ENCODE measurements around the gene MTO1. TPM values are rescaled to one million over a fixed set of nuclear protein-coding genes. Genes with fewer than 3 reads are reported as not detected.
A peak's percentile ranks its signal among the peaks of the same experiment; 100 is the strongest.

MTO1 gene, protein sequence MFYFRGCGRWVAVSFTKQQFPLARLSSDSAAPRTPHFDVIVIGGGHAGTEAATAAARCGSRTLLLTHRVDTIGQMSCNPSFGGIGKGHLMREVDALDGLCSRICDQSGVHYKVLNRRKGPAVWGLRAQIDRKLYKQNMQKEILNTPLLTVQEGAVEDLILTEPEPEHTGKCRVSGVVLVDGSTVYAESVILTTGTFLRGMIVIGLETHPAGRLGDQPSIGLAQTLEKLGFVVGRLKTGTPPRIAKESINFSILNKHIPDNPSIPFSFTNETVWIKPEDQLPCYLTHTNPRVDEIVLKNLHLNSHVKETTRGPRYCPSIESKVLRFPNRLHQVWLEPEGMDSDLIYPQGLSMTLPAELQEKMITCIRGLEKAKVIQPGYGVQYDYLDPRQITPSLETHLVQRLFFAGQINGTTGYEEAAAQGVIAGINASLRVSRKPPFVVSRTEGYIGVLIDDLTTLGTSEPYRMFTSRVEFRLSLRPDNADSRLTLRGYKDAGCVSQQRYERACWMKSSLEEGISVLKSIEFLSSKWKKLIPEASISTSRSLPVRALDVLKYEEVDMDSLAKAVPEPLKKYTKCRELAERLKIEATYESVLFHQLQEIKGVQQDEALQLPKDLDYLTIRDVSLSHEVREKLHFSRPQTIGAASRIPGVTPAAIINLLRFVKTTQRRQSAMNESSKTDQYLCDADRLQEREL
- 44.4 TPM for total RNA-seq (2013)
- polyA plus RNA-seq (10 to 100 TPM in 2 of 3 donors, 1 to 10 TPM in 1; 8.0 to 22.8 (median 14.4) TPM), polyA minus RNA-seq (26.0 and 26.5 TPM in 2 replicates), total RNA-seq (8.4 to 33.0 (median 22.0) reads per million in 11 experiments)

DNA sequence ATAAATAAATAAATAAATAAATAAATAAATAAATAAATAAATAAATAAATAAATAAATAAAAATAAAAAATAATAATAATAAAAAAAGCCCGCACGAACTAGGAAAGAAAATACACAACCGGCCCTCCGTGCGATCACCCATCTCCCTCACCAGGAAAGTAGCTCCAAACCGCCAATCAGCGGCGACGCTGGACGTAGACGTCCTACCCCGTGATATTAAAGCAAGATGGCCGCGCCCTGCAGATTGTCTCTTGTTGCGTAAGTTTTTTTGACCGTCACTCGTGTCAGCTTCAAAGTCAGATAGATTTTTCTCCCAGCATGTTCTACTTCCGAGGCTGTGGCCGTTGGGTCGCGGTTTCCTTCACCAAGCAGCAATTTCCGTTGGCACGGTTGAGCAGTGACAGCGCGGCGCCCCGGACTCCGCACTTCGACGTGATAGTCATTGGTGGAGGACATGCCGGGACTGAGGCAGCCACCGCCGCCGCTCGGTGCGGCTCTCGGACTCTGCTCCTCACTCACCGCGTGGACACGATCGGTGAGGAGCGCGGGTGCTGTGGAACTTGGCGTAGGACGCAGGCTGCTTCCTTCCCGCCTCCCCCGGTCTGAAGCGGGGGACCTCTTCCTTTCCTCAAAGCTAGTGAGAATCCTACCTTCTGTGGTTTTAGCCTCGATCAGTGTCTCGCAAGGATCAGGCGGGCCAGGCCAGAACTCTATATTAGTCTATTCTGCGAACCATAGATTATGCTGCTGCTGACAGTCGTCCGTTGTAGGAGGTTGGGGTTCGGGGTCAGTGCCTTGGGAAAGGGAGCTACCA, at the start of gene MTO1:
Gene MTO1, plus strand, starts transcription at position 201 of the 814 bp plus-strand sequence. Its CDS starts 118 bp downstream, at position 319.
- DNase-seq: peak; percentile 88 to 92 (median 90)
- TF ChIP-seq, protein P1, sequence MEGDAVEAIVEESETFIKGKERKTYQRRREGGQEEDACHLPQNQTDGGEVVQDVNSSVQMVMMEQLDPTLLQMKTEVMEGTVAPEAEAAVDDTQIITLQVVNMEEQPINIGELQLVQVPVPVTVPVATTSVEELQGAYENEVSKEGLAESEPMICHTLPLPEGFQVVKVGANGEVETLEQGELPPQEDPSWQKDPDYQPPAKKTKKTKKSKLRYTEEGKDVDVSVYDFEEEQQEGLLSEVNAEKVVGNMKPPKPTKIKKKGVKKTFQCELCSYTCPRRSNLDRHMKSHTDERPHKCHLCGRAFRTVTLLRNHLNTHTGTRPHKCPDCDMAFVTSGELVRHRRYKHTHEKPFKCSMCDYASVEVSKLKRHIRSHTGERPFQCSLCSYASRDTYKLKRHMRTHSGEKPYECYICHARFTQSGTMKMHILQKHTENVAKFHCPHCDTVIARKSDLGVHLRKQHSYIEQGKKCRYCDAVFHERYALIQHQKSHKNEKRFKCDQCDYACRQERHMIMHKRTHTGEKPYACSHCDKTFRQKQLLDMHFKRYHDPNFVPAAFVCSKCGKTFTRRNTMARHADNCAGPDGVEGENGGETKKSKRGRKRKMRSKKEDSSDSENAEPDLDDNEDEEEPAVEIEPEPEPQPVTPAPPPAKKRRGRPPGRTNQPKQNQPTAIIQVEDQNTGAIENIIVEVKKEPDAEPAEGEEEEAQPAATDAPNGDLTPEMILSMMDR (IDR thresholded peaks at IDR 0.05): no peak
- Histone ChIP-seq H3K27ac (ENCODE audit: low read depth in 1 of 2, low read length in 2 of 2) (peak within 1 kb of the TSS; percentile 97 to 100), H3K4me2 (replicated peaks; ENCODE audit: extremely low read depth, low read length, poor library complexity, severe bottlenecking) (peak within 1 kb of the TSS; percentile 95), H3K9me3 (replicated peaks in 1 of 2; ENCODE audit: control insufficient read depth in 1 of 2, insufficient read depth in 1 of 2, low read length in 2 of 2) (no peaks in the 10 kb centered on the region), H3K4me3 (replicated peaks in 1 of 3; ENCODE audit: low read depth in 2 of 3, low read length in 3 of 3) (peak within 1 kb of the TSS; percentile 70 to 97 (median 97)), H2AFZ (ENCODE audit: insufficient read depth, low read depth, low read length, poor library complexity, severe bottlenecking) (peak within 1 kb of the TSS; percentile 91), H3K36me3 (replicated peaks in 1 of 2; ENCODE audit: control insufficient read depth in 1 of 2, insufficient read depth in 2 of 2, low read length in 2 of 2) (peaks cover 7 to 14% of the 10 kb centered on the region in 2 donors), H3K79me2 (ENCODE audit: insufficient read depth, low read length) (peaks cover 84% of the 10 kb centered on the region), H3K4me1 (ENCODE audit: control insufficient read depth in 1 of 2, insufficient read depth in 2 of 2, low read length in 2 of 2) (peaks cover 42 to 53% of the 10 kb centered on the region in 2 donors), H4K20me1 (ENCODE audit: insufficient read depth, low read length) (no peaks in the 10 kb centered on the region), H3K9ac (ENCODE audit: insufficient read depth, low read length, poor library complexity, severe bottlenecking) (peak within 1 kb of the TSS; percentile 92), H3K27me3 (ENCODE audit: control insufficient read depth in 2 of 2, insufficient read depth in 2 of 2, low read length in 2 of 2) (no peaks in the 10 kb centered on the region)
- H3K27ac Mint-ChIP-seq: peak within 1 kb of the TSS; percentile 97 to 100 (median 99)
- intact Hi-C loops (cut with micrococcal nuclease): loop anchor here (5.0 to 10.0 kb wide), 2 partner anchors 51 to 53 kb away; no protein-coding TSS in a partner anchor
- peak within 1 kb of the TSS; percentile 99 to 100 for H3K4me3 Mint-ChIP-seq
- H3K9me3 Mint-ChIP-seq: no peaks in the 10 kb centered on the region
- 0% methylated on average over 42 of the region's 55 CpGs for WGBS (ENCODE audit: insufficient coverage)
- H3K4me1 Mint-ChIP-seq: peaks cover 40% of the 10 kb centered on the region
- H3K27me3 Mint-ChIP-seq (ENCODE audit: low read depth in 3 of 3): peaks cover 0 to 2% (median 0%) of the 10 kb centered on the region in 3 donors
- H3K36me3 Mint-ChIP-seq: peaks cover 8 to 17% of the 10 kb centered on the region in 2 donors
